GM18873 (cell line): Measurements from ENCODE around the gene C22orf39.

ENCODE experiments used
- ATAC-seq: cut with Tn5 transposase; IDR thresholded peaks from one replicate; pipeline ENCODE4 v1.9.1; 2021; ENCODE audit warnings: mild to moderate bottlenecking, moderate library complexity, moderate number of reproducible peaks; ENCODE audit not compliant: unreplicated experiment, low FRiP score

The C22orf39 gene

DNA sequence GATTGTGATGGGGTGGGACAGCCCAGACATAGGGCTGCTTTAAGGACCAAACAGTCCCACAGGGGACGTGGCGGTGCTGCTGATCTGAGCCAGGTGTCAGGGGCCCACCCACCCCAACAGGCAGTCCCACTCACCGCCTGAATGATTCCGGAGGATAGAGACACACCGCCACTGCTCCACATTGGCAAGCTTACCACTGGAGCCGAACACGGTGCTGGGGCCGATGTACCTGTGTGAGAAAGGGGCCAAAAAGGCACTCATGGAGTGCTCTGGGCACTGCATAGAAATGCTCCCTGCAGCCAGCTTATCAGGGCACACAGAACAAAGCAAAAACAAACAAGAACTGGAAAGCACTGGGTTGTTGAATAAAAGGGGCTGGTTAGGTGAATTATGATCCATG lies 41.9 kb downstream of the C22orf39 start:
- ATAC-seq, result no peak

- no peak for ATAC-seq
Observed at GRCh38 chr22:19405133-19405532, 42.4 kb downstream of the C22orf39 start.

DNA sequence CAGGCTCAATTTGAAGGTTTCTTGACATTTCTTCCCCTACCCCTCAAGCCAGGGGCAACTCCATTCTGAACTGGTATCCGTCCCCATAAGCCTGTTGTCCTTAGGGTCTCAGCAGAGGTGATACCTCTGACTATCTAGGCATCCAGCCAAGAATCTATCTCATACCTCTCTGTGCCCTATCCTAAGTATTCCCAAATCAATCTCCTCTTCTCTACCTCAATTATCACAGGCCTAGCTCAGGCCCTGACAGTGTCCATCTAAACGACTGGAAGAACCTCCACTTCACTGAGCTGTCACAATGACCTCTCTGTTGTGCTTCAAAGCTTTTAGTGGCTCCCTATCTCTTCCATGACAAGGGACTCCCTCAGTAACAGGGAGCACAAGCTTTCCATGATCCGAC lies 42.8 kb downstream of the C22orf39 start:
- no peak for ATAC-seq

GRCh38 chr22:19402642-19403191 lies 44.8 kb downstream of the C22orf39 start:
- no peak for ATAC-seq

DNA sequence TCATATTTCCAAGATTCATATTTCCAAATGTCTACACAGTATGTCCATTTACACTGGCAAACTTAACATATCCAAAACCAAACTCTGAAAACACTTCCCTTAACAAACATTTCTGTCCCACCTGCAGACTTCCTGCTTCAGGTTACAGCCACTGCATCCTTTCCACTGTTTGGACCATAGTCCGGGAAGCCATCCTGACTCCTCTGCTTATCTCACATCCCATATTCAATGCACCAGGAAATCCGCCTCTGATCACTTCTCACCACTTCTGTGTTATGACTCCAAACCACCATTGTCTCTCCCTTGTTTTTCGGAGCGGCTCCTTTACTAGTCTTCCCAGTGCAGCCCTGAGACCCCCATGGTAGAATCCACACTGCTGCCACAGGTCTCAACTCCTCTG lies 46.0 kb downstream of the C22orf39 start:
- no peak for ATAC-seq

- no peak for ATAC-seq
Observed at GRCh38 chr22:19400881-19401280, 46.6 kb downstream of the C22orf39 start.

- ATAC-seq, result no peak
Observed at GRCh38 chr22:19398652-19399051, 48.9 kb downstream of the C22orf39 start.

GRCh38 chr22:19398206-19398605 lies 49.3 kb downstream of the C22orf39 start:
- no peak for ATAC-seq

DNA sequence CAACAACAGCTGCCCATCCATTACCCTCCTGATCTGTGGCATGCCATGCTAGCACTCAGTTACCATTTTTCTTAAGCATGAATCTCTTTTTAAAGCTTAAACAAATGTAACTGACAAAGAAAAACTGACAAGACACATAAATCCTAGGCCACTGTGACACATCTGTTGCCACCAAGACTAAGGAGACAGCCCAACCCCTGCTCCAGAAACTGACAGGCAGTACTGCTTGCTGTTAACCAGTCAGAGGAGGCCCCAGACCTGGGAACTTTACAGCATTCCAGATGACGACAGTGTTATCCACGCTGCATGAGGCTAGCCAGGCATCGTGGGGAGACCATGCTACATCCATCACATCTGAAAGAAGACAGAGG lies 49.8 kb downstream of the C22orf39 start:
- ATAC-seq, result no peak

GRCh38 chr22:19396934-19397733 lies 50.4 kb downstream of the C22orf39 start:
- no peak for ATAC-seq

- no peak for ATAC-seq
Observed at GRCh38 chr22:19396561-19396933, 51.0 kb downstream of the C22orf39 start.

DNA sequence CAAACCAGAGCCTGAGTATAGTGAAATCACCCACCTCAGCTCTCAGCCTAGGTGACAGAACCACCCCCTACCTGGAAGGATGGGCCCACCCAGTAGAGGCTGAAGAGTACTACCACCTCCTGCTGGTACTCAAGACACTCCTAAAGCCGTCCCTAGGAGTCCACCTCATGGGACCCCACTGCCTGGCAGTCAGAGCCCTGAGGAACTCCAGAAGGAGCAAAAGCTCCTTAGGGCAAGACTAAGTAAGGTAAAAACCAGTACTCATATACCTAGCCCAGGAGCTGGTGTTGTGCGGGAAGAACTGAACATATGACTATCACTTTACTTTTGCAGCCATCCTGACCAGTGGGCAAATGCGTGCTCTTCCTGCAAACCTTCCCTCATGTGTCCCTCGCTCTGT lies 52.2 kb downstream of the C22orf39 start:
- ATAC-seq, result no peak

- ATAC-seq, result no peak
Observed at GRCh38 chr22:19394274-19395050, 53.0 kb downstream of the C22orf39 start.

DNA sequence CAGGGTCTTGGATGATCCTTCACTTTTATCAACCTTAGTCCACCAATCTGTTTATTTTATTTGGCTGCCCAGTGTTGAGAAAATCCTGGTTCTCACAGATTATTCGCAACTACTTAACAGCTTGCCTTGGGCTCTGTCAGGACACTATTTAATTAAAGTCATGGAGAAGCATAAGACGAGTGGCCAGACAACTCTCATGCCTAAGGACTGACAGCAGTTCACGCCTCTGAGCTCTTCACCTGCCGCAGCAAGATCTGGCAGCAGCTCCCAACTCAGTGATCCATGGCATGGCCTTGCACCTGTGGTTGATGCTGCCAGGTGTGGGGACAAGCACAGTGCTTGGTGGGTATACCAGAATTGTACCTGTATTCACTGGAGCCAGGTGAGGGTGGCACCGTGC lies 53.8 kb downstream of the C22orf39 start:
- ATAC-seq, result no peak
